Measurements from ENCODE around the gene FAIM2. TPM values are rescaled to one million over a fixed set of nuclear protein-coding genes. Genes with fewer than 3 reads are reported as not detected.

FAIM2 gene
- total and polyA plus RNA-seq, 2 donors from 2014 or later, result 1.3 to 5.5 TPM

DNA sequence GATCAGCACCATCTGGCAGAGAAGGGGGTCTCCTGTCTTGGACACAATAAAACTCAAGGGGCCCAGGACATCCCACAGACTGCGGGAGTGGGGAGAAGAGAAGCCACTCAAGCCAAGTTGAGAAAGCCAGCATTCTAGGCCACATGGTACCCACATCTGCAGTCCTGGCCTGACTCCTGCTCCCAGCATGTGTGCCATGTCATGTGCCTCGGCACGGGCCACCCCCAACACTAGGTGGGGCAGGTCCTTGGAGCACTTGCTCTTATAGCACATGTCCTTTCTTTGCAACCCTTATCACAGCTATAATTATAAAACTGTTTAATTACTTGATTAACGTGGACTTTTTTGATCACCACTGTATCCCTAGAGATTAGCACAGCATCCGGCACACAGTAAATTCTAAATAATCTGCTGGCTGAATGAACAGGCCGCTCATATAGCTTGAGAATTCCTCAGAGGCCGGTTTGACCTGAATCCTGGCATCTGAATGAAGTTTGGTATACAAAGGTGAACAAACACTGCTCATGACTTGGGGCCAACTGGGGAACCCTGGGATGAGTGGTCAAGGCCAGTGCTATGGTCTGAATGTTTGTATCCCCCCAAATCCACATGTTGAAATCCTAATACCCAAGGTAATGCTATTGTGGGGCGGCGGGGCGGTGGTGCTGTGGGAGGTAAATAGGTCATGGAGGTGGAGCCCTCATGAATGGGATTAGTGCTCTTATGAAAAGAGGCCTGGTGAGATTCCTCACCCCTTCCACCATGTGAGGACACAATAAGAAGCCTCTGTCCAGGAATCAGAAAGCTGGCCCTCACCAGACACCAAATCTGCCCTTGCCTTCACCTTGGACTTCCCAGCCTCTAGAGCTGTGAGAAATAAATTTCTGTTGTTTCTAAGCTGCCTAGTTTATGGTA, 82.1 kb downstream of the FAIM2 start:
- FAIRE-seq (no peak), DNase-seq (no peak)
- Histone ChIP-seq H3K36me3 (ENCODE audit: control insufficient read depth in 2 of 3, insufficient read depth in 3 of 3, low read length in 3 of 3) (no peaks in the 10 kb centered on the region), H3K4me1 (ENCODE audit: control insufficient read depth in 2 of 3, insufficient read depth in 2 of 3, low read depth in 1 of 3, low read length in 3 of 3) (peaks cover 0 to 12% (median under 1%) of the 10 kb centered on the region in 3 donors), H3K9ac (ENCODE audit: low read length in 3 of 3) (no peak overlapping the region), H3K27me3 (ENCODE audit: control insufficient read depth, insufficient read depth, low read length) (no peaks in the 10 kb centered on the region), H3K27ac (ENCODE audit: low read depth in 2 of 2, low read length in 2 of 2) (no peak overlapping the region), H3K4me3 (ENCODE audit: low read length in 3 of 3) (no peak overlapping the region), H3K9me3 (ENCODE audit: control insufficient read depth in 2 of 3, insufficient read depth in 1 of 3, low read length in 3 of 3) (no peaks in the 10 kb centered on the region)
- TF ChIP-seq, protein P1, sequence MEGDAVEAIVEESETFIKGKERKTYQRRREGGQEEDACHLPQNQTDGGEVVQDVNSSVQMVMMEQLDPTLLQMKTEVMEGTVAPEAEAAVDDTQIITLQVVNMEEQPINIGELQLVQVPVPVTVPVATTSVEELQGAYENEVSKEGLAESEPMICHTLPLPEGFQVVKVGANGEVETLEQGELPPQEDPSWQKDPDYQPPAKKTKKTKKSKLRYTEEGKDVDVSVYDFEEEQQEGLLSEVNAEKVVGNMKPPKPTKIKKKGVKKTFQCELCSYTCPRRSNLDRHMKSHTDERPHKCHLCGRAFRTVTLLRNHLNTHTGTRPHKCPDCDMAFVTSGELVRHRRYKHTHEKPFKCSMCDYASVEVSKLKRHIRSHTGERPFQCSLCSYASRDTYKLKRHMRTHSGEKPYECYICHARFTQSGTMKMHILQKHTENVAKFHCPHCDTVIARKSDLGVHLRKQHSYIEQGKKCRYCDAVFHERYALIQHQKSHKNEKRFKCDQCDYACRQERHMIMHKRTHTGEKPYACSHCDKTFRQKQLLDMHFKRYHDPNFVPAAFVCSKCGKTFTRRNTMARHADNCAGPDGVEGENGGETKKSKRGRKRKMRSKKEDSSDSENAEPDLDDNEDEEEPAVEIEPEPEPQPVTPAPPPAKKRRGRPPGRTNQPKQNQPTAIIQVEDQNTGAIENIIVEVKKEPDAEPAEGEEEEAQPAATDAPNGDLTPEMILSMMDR (IDR thresholded peaks at IDR 0.05; ENCODE audit: borderline replicate concordance, extremely low read depth, insufficient read depth), result no peak
- intact Hi-C loops (cut with DNase I), result loop anchor here (10.0 kb wide), 1 partner anchor 67 kb away; no protein-coding TSS in a partner anchor

DNA sequence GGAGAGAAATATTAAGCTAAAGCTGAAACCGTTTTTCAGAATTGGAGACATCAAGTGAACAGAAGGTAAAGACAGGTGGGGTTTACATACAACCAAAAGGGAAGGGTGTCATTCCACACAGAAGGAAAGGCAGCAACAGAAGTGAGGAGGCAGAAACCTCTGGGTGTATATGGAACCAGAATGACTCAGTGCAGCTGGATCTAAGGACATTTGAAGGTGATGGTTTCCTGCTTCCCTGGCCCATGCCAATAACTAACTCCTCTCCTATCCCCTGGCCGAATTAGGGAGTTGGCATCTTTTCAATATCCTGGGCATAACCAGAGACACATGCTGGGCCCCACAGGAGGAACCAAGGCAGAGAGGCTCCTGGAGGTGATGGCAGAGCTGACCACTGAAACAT, 83.9 kb downstream of the FAIM2 start:
- Histone ChIP-seq H3K4me1 (ENCODE audit: control insufficient read depth in 2 of 3, insufficient read depth in 2 of 3, low read depth in 1 of 3, low read length in 3 of 3) (peaks cover 0 to 8% (median 0%) of the 10 kb centered on the region in 3 donors), H3K27me3 (ENCODE audit: control insufficient read depth, insufficient read depth, low read length) (no peaks in the 10 kb centered on the region), H3K9me3 (ENCODE audit: control insufficient read depth in 2 of 3, insufficient read depth in 1 of 3, low read length in 3 of 3) (no peaks in the 10 kb centered on the region), H3K27ac (ENCODE audit: low read depth in 2 of 2, low read length in 2 of 2) (no peak overlapping the region), H3K36me3 (ENCODE audit: control insufficient read depth in 2 of 3, insufficient read depth in 3 of 3, low read length in 3 of 3) (no peaks in the 10 kb centered on the region), H3K4me3 (ENCODE audit: low read length in 3 of 3) (no peak overlapping the region), H3K9ac (ENCODE audit: low read length in 3 of 3) (no peak overlapping the region)
- TF ChIP-seq, protein P1 (IDR thresholded peaks at IDR 0.05; ENCODE audit: borderline replicate concordance, extremely low read depth, insufficient read depth), result no peak
- FAIRE-seq, result no peak
- DNase-seq, result no peak
- intact Hi-C loops (cut with DNase I), result loop anchor here (10.0 kb wide), 1 partner anchor 65 kb away; no protein-coding TSS in a partner anchor

DNA sequence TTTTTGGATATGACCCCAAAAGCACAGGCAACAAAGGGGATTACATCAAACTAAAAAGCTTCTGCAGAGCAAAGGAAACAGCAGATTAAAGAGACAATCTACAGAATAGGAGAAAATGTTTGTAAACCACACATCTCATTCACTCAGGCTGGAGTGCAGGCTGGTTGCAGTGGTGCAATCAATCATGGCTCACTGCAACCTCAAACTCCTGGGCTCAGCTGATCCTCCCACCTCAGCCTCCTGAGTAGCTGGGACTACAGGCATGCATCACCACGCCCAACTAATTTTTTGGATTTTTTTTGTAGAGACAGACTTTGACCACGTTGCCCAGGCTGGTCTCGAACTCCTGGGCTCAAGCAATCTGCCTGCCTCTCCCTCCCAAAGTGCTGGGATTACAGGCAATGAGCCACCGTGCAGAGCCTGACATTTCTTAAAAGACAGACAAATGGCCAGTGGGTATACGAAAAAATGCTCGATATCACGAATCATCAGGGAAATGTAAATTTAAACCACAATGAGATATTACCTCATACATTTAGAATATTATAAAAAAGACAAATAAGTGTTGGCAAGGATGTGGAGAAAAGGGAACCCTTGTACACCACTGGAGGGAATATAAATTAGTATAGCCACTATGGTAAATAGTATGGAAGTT, 85.3 kb downstream of the FAIM2 start:
- DNase-seq, result no peak
- Histone ChIP-seq H3K36me3 (ENCODE audit: control insufficient read depth in 2 of 3, insufficient read depth in 3 of 3, low read length in 3 of 3) (no peaks in the 10 kb centered on the region), H3K9me3 (ENCODE audit: control insufficient read depth in 2 of 3, insufficient read depth in 1 of 3, low read length in 3 of 3) (no peaks in the 10 kb centered on the region), H3K4me1 (ENCODE audit: control insufficient read depth in 2 of 3, insufficient read depth in 2 of 3, low read depth in 1 of 3, low read length in 3 of 3) (peaks cover 0 to 8% (median 0%) of the 10 kb centered on the region in 3 donors), H3K4me3 (ENCODE audit: low read length in 3 of 3) (no peak overlapping the region), H3K27me3 (ENCODE audit: control insufficient read depth, insufficient read depth, low read length) (no peaks in the 10 kb centered on the region), H3K9ac (ENCODE audit: low read length in 3 of 3) (no peak overlapping the region), H3K27ac (ENCODE audit: low read depth in 2 of 2, low read length in 2 of 2) (no peak overlapping the region)
- FAIRE-seq, result no peak
- TF ChIP-seq, protein P1 (IDR thresholded peaks at IDR 0.05; ENCODE audit: borderline replicate concordance, extremely low read depth, insufficient read depth), result no peak
- intact Hi-C loops (cut with DNase I), result no loop called here

Other genes with a start within 250 kb of the FAIM2 start
- gene FMNL3, start 196.5 kb downstream of the FAIM2 start, total RNA-seq, result 25.6 TPM
- gene FMNL3, start 196.5 kb downstream of the FAIM2 start, polyA plus RNA-seq (ENCODE audit: insufficient read depth, low read depth, low replicate concordance), result 6.3 TPM
- 724 TPM for gene TMBIM6, start 162.3 kb downstream of the FAIM2 start, total RNA-seq
- gene TMBIM6, start 162.3 kb downstream of the FAIM2 start, polyA plus RNA-seq (ENCODE audit: insufficient read depth, low read depth, low replicate concordance), result 644 TPM
- gene NCKAP5L, start 75.5 kb downstream of the FAIM2 start, total RNA-seq, result 20.6 TPM
- 7.2 TPM for gene NCKAP5L, start 75.5 kb downstream of the FAIM2 start, polyA plus RNA-seq (ENCODE audit: insufficient read depth, low read depth, low replicate concordance)
- 5.1 TPM for gene BCDIN3D, start 60.8 kb downstream of the FAIM2 start, total RNA-seq
- gene BCDIN3D, start 60.8 kb downstream of the FAIM2 start, polyA plus RNA-seq (ENCODE audit: insufficient read depth, low read depth, low replicate concordance), result 4.6 TPM
- gene AQP2, start 46.8 kb upstream of the FAIM2 start, total RNA-seq, result 122 TPM
- gene AQP2, start 46.8 kb upstream of the FAIM2 start, polyA plus RNA-seq (ENCODE audit: insufficient read depth, low read depth, low replicate concordance), result 666 TPM
- 0.91 TPM for gene AQP5, start 58.0 kb upstream of the FAIM2 start, total RNA-seq
- 0.99 TPM for gene AQP5, start 58.0 kb upstream of the FAIM2 start, polyA plus RNA-seq (ENCODE audit: insufficient read depth, low read depth, low replicate concordance)
- gene AQP6, start 69.0 kb upstream of the FAIM2 start, total RNA-seq, result 12.0 TPM
- 74.1 TPM for gene AQP6, start 69.0 kb upstream of the FAIM2 start, polyA plus RNA-seq (ENCODE audit: insufficient read depth, low read depth, low replicate concordance)
- gene RACGAP1, start 121.6 kb upstream of the FAIM2 start, total RNA-seq, result 7.7 TPM
- 5.0 TPM for gene RACGAP1, start 121.6 kb upstream of the FAIM2 start, polyA plus RNA-seq (ENCODE audit: insufficient read depth, low read depth, low replicate concordance)
- gene ASIC1, start 153.7 kb upstream of the FAIM2 start, total RNA-seq, result 1.6 TPM
- 0.99 TPM for gene ASIC1, start 153.7 kb upstream of the FAIM2 start, polyA plus RNA-seq (ENCODE audit: insufficient read depth, low read depth, low replicate concordance)
- gene SMARCD1, start 181.4 kb upstream of the FAIM2 start, total RNA-seq, result 51.1 TPM
- gene SMARCD1, start 181.4 kb upstream of the FAIM2 start, polyA plus RNA-seq (ENCODE audit: insufficient read depth, low read depth, low replicate concordance), result 21.9 TPM
- gene GPD1, start 200.1 kb upstream of the FAIM2 start, total RNA-seq, result 15.1 TPM
- gene GPD1, start 200.1 kb upstream of the FAIM2 start, polyA plus RNA-seq (ENCODE audit: insufficient read depth, low read depth, low replicate concordance), result 139 TPM
- gene COX14, start 208.3 kb upstream of the FAIM2 start, total RNA-seq, result 68.2 TPM
- 242 TPM for gene COX14, start 208.3 kb upstream of the FAIM2 start, polyA plus RNA-seq (ENCODE audit: insufficient read depth, low read depth, low replicate concordance)

All from kidney (tissue), 14 donors.